ENCODE results near the gene ASB18. TPM values are rescaled to one million over a fixed set of nuclear protein-coding genes. Genes with fewer than 3 reads are reported as not detected.

Gene ASB18
- total and polyA plus RNA-seq, 10 of the 15 experiments (the other 5 are each of a cell fraction or from before 2014, with no cell fraction given), result not detected

- ChIA-PET CTCF (no interaction called here), RAD21 (ENCODE audit: unreplicated experiment) (no interaction called here), SMC1A (ENCODE audit: uncharacterized antibody, unreplicated experiment) (no interaction called here), POLR2A (no interaction called here)
- Histone ChIP-seq H3K27me3 (replicated peaks in 1 of 2; ENCODE audit: control insufficient read depth in 2 of 2, insufficient read depth in 2 of 2, low read length in 1 of 2) (peaks cover 1 to 4% of the 10 kb centered on the region in 2 experiments; a peak in 2 of 4 replicates), H3K79me2 (ENCODE audit: control insufficient read depth, insufficient read depth, low read length) (no peaks in the 10 kb centered on the region), H3K9me3 (replicated peaks; ENCODE audit: control insufficient read depth, insufficient read depth, low read length) (no peaks in the 10 kb centered on the region), H2AFZ (ENCODE audit: control insufficient read depth, low read depth, low read length) (no peak overlapping the region), H4K20me1 (ENCODE audit: control insufficient read depth, insufficient read depth) (no peaks in the 10 kb centered on the region), H3K4me1 (ENCODE audit: control insufficient read depth, insufficient read depth, low read length) (no peaks in the 10 kb centered on the region), H3K4me3 (no peak overlapping the region), H3K27ac (ENCODE audit: control insufficient read depth, insufficient read depth) (no peak overlapping the region), H3K9ac (ENCODE audit: control insufficient read depth, insufficient read depth, low read length) (no peak overlapping the region), H3K4me2 (ENCODE audit: control insufficient read depth, insufficient read depth) (no peak overlapping the region), H3K36me3 (ENCODE audit: control insufficient read depth in 2 of 2, insufficient read depth in 2 of 2, low read length in 1 of 2) (no peaks in the 10 kb centered on the region)
- ATAC-seq (no peak), DNase-seq (ENCODE audit: low read depth, low spot score) (no peak), FAIRE-seq (no peak)
- intact Hi-C loops (cut with micrococcal nuclease; ENCODE audit: unreplicated experiment), result no loop called here
- WGBS (ENCODE audit: insufficient coverage, insufficient replicate concordance, low lambda C conversion rate, missing lambda C conversion rate), result 13% methylated on average over 17 of the region's 17 CpGs
- in situ Hi-C loops (cut with MboI), result no loop called here
- no peak for TF ChIP-seq NBN (IDR thresholded peaks at IDR 0.05)
- no peak for TF ChIP-seq SPI1 (IDR thresholded peaks at IDR 0.05; ENCODE audit: borderline replicate concordance, insufficient read depth, low read depth, low read length)
- no peak for TF ChIP-seq ZBTB33 (IDR thresholded peaks at IDR 0.05)
- no peak for TF ChIP-seq NFIC (IDR thresholded peaks at IDR 0.05; ENCODE audit: low read depth, low read length)
- no peak for TF ChIP-seq PML (IDR thresholded peaks at IDR 0.05; ENCODE audit: low read length)
- no peak for TF ChIP-seq E2F8 (IDR thresholded peaks at IDR 0.05; ENCODE audit: low read depth, partially characterized antibody)
- TF ChIP-seq SP1 (IDR thresholded peaks at IDR 0.05; ENCODE audit: low read depth, low read length), result no peak
- no peak for TF ChIP-seq SUZ12 (IDR thresholded peaks at IDR 0.05; ENCODE audit: unreplicated experiment)
- TF ChIP-seq MYC (IDR thresholded peaks at IDR 0.05; ENCODE audit: insufficient read depth, insufficient read length, insufficient replicate concordance, low read length, severe bottlenecking), result no peak
- TF ChIP-seq MLLT1 (IDR thresholded peaks at IDR 0.05), result no peak
- no peak for TF ChIP-seq PBX3 (IDR thresholded peaks at IDR 0.05; ENCODE audit: insufficient replicate concordance, low read depth, low read length)
- TF ChIP-seq SUPT20H (IDR thresholded peaks at IDR 0.05; ENCODE audit: borderline replicate concordance, control insufficient read depth, low read depth, low read length), result no peak
- TF ChIP-seq BCL11A (IDR thresholded peaks at IDR 0.05; ENCODE audit: low read depth, low read length), result no peak
- no peak for TF ChIP-seq MEF2A (IDR thresholded peaks at IDR 0.05; ENCODE audit: insufficient read depth, low read depth, low read length)
- no peak for TF ChIP-seq ZSCAN29 (IDR thresholded peaks at IDR 0.05)
- no peak for TF ChIP-seq CBX3 (IDR thresholded peaks at IDR 0.05; ENCODE audit: borderline replicate concordance, low read depth)
- no peak for TF ChIP-seq POLR2AphosphoS5 (IDR thresholded peaks at IDR 0.05; ENCODE audit: low read length)
- BruUV-seq (replicated peaks), result no TSS peak
Measured at GRCh38 chr2:236239276-236240065, 24.7 kb downstream of the ASB18 start.

All from GM12878 (cell line).